Neural cell (in vitro differentiated cells): ENCODE data around the gene SLC17A7.

ENCODE experiments used
- EP300 ChIP-seq: fragments of 450-650 bp; conservative IDR thresholded peaks from 2 replicates; pipeline ENCODE4 v1.6.1; 2014; ENCODE audit warnings: antibody characterized with exemption, mild to moderate bottlenecking, moderate library complexity; ENCODE audit not compliant: poor library complexity, severe bottlenecking
- EZH2 ChIP-seq: fragments of 200-600, 300-800 bp; shearing (Covaris generic), sonication (generic); IDR thresholded peaks from 2 replicates; pipeline ENCODE4 v1.6.1; 2014; ENCODE audit warnings: antibody characterized with exemption, low read length, borderline replicate concordance, mild to moderate bottlenecking; ENCODE audit not compliant: insufficient read depth, poor library complexity, severe bottlenecking
- POLR2AphosphoS5 ChIP-seq: IDR thresholded peaks from 2 replicates; pipeline ENCODE4 v1.6.1; 2012
- RAD21 ChIP-seq: fragments of 450-650 bp; conservative IDR thresholded peaks from 2 replicates; pipeline ENCODE4 v1.6.1; 2014; ENCODE audit warnings: antibody characterized with exemption, mild to moderate bottlenecking, moderate library complexity
- TAF1 ChIP-seq: IDR thresholded peaks from 2 replicates; pipeline ENCODE4 v1.6.1; 2012; ENCODE audit warnings: low read depth
- TF ChIP-seq, protein P1 (sequence below): fragments of 450-650 bp; IDR thresholded peaks from 2 replicates; pipeline ENCODE4 v1.5.1; 2014; ENCODE audit warnings: antibody characterized with exemption, mild to moderate bottlenecking, moderate library complexity; ENCODE audit not compliant: poor library complexity, severe bottlenecking
- TF ChIP-seq, protein P2 (sequence below): IDR thresholded peaks from 2 replicates; pipeline ENCODE4 v1.6.1; 2012; ENCODE audit warnings: borderline replicate concordance

DNA sequence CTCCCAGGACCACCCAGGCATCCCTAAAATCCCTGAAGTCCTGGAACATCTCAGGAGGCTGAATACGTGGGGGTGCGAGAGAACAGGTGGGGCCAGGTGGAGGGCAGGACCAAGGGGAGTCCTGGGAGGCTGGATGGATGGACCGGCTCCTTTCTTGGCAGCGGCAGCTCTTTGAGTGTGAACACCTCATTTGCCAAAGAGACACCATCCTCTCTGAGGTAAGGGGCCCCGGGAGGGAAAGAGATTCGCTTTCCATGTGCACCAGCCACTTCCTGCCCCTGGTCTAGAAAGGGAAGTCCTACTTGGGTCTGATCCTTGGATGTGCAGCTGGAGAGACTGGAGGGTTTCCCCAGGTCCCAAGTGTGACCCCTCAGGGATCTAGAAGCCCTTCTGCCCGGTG, 34.2 kb downstream of the SLC17A7 start:
- no peak for TF ChIP-seq RAD21
- no peak for TF ChIP-seq EZH2
- TF ChIP-seq, protein P1, sequence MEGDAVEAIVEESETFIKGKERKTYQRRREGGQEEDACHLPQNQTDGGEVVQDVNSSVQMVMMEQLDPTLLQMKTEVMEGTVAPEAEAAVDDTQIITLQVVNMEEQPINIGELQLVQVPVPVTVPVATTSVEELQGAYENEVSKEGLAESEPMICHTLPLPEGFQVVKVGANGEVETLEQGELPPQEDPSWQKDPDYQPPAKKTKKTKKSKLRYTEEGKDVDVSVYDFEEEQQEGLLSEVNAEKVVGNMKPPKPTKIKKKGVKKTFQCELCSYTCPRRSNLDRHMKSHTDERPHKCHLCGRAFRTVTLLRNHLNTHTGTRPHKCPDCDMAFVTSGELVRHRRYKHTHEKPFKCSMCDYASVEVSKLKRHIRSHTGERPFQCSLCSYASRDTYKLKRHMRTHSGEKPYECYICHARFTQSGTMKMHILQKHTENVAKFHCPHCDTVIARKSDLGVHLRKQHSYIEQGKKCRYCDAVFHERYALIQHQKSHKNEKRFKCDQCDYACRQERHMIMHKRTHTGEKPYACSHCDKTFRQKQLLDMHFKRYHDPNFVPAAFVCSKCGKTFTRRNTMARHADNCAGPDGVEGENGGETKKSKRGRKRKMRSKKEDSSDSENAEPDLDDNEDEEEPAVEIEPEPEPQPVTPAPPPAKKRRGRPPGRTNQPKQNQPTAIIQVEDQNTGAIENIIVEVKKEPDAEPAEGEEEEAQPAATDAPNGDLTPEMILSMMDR: no peak
- TF ChIP-seq, protein P2, sequence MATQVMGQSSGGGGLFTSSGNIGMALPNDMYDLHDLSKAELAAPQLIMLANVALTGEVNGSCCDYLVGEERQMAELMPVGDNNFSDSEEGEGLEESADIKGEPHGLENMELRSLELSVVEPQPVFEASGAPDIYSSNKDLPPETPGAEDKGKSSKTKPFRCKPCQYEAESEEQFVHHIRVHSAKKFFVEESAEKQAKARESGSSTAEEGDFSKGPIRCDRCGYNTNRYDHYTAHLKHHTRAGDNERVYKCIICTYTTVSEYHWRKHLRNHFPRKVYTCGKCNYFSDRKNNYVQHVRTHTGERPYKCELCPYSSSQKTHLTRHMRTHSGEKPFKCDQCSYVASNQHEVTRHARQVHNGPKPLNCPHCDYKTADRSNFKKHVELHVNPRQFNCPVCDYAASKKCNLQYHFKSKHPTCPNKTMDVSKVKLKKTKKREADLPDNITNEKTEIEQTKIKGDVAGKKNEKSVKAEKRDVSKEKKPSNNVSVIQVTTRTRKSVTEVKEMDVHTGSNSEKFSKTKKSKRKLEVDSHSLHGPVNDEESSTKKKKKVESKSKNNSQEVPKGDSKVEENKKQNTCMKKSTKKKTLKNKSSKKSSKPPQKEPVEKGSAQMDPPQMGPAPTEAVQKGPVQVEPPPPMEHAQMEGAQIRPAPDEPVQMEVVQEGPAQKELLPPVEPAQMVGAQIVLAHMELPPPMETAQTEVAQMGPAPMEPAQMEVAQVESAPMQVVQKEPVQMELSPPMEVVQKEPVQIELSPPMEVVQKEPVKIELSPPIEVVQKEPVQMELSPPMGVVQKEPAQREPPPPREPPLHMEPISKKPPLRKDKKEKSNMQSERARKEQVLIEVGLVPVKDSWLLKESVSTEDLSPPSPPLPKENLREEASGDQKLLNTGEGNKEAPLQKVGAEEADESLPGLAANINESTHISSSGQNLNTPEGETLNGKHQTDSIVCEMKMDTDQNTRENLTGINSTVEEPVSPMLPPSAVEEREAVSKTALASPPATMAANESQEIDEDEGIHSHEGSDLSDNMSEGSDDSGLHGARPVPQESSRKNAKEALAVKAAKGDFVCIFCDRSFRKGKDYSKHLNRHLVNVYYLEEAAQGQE: no peak
- no peak for TF ChIP-seq POLR2AphosphoS5
- no peak for TF ChIP-seq TAF1
- TF ChIP-seq EP300: no peak
